Stomach (tissue), 19 donors: ENCODE results near the gene LAMTOR3. TPM values are rescaled to one million over a fixed set of nuclear protein-coding genes. Genes with fewer than 3 reads are reported as not detected.

Experiments
- DNase-seq, 2 donors: peaks; one replicate each; pipeline versions ENCODE4 v3.0.0 to v3.0.0-alpha.2; 2013 to 2019
- H3K27ac ChIP-seq, 5 donors: fragments of 200-600 bp in 4 of 5; sonication (generic) in 4 of 5; one replicate each; pipeline ENCODE4 v1.5.1; 2013 to 2019; ENCODE audit warnings: mild to moderate bottlenecking in 1 of 5, moderate library complexity in 1 of 5
- H3K27me3 ChIP-seq, 3 donors: fragments of 200-600 bp; sonication (generic); one replicate each; pipeline ENCODE4 v1.5.1; 2017 to 2019; ENCODE audit warnings: mixed run types in 1 of 3
- H3K36me3 ChIP-seq, 4 donors: fragments of 200-600 bp; sonication (generic); 1 replicate in 3 of 4; 2 replicates in 1 of 4; pipeline ENCODE4 v1.5.1; 2016 to 2019
- H3K4me1 ChIP-seq, 4 donors: fragments of 200-600 bp; sonication (generic); one replicate each; pipeline ENCODE4 v1.5.1; 2016 to 2019
- H3K4me3 ChIP-seq, 4 donors: fragments of 200-600 bp; sonication (generic) in 3 of 4; one replicate each; pipeline ENCODE4 v1.5.1; 2016 to 2019; ENCODE audit warnings: mild to moderate bottlenecking in 1 of 4
- H3K9me3 ChIP-seq, 4 donors: fragments of 200-600 bp; sonication (generic); one replicate each; pipeline ENCODE4 v1.5.1; 2016 to 2019
- CTCF ChIP-seq, 7 experiments: fragments of 450-650 bp in 4 of 7; fragments of 200-600 bp in 3 of 7; sonication (generic) in 3 of 7; IDR thresholded peaks; one replicate each; pipeline ENCODE4 v1.5.1; 2016 to 2019; ENCODE audit warnings: antibody characterized with exemption in 7 of 7, control low read depth in 2 of 7, mild to moderate bottlenecking in 1 of 7
- EP300 ChIP-seq: sonication (generic); formaldehyde crosslinking; IDR thresholded peaks from one replicate; pipeline ENCODE4 v1.6.1; 2017; ENCODE audit warnings: antibody characterized with exemption
- POLR2A ChIP-seq, 4 donors: fragments of 450-650 bp; IDR thresholded peaks; one replicate each; pipeline ENCODE4 v1.6.1; 2016; ENCODE audit warnings: antibody characterized with exemption in 4 of 4, control low read depth in 2 of 4, mild to moderate bottlenecking in 1 of 4, moderate library complexity in 1 of 4
- POLR2AphosphoS5 ChIP-seq, 3 donors: sonication (generic); formaldehyde crosslinking; IDR thresholded peaks; one replicate each; pipeline ENCODE4 v1.6.1; 2016; ENCODE audit warnings: antibody characterized with exemption in 3 of 3
- WGBS, 5 donors: extraction: QIAGEN DNeasy Blood & Tissue Kit in 3 of 5; methylation state at CpG; one replicate each; pipeline versions ENCODE4 v1.1.5 to v1.1.7; 2013 to 2018; 5-methylcytosine and 5-hydroxymethylcytosine counted together
- intact Hi-C: fragments of 100-400 bp; cut with DNase I; formaldehyde crosslinking; loops from one replicate; pipeline ENCODE4 v1.15.1; 2023; ENCODE audit warnings: low total_unique reads
- long read RNA-seq, 10 donors: transcript quantifications; one replicate each; lab custom pipeline, GENCODE V29; 2026
- polyA plus RNA-seq, 3 donors: library from polyadenylated mRNA; stranded (reverse); fragments of 200-250 nt; gene quantifications; one replicate each; pipeline ENCODE4 v1.2.3, GENCODE V29; 2013
- total RNA-seq, 5 donors: library from RNA; depleted of rRNA; stranded (reverse); fragments of >200 nt; gene quantifications; one replicate each; pipeline versions ENCODE4 v1.1.0 to v1.2.3, GENCODE V29; 2014 to 2016
- donor health status: healthy with polysubstance abuse.
- donor health status: Bipolar disorder and iron deficiency.
- donor health status: healthy.

LAMTOR3 gene
- total RNA-seq (10 to 100 TPM in 3 of 5 donors, 1 to 10 TPM in 2; 1.7 to 48.7 (median 10.7) TPM), polyA plus RNA-seq (10 to 100 TPM; 52.0 to 88.4 (median 60.8) TPM)
- long read RNA-seq, donor 1, full-length matches to known transcripts, result 12 of 12 reads
- long read RNA-seq, donor 1, partial matches to known transcripts, result 0 of 12 reads
- long read RNA-seq, donor 1, other reads (novel, unspliced or antisense), result 0 of 12 reads
- long read RNA-seq, donor 2, full-length matches to known transcripts, result 23 of 23 reads
- long read RNA-seq, donor 2, partial matches to known transcripts, result 0 of 23 reads
- long read RNA-seq, donor 2, other reads (novel, unspliced or antisense), result 0 of 23 reads
- long read RNA-seq, donor 3, full-length matches to known transcripts, result 21 of 21 reads
- long read RNA-seq, donor 3, partial matches to known transcripts, result 0 of 21 reads
- long read RNA-seq, donor 3, other reads (novel, unspliced or antisense), result 0 of 21 reads
- long read RNA-seq, donor 4, full-length matches to known transcripts, result 4 of 4 reads
- long read RNA-seq, donor 4, partial matches to known transcripts, result 0 of 4 reads
- long read RNA-seq, donor 4, other reads (novel, unspliced or antisense), result 0 of 4 reads
- long read RNA-seq, donor 5, full-length matches to known transcripts, result 28 of 28 reads
- long read RNA-seq, donor 5, partial matches to known transcripts, result 0 of 28 reads
- long read RNA-seq, donor 5, other reads (novel, unspliced or antisense), result 0 of 28 reads
- long read RNA-seq, donor 6, full-length matches to known transcripts, result 46 of 46 reads
- long read RNA-seq, donor 6, partial matches to known transcripts, result 0 of 46 reads
- long read RNA-seq, donor 6, other reads (novel, unspliced or antisense), result 0 of 46 reads
- long read RNA-seq, donor 7, full-length matches to known transcripts, result 33 of 42 reads
- long read RNA-seq, donor 7, partial matches to known transcripts, result 9 of 42 reads
- long read RNA-seq, donor 7, other reads (novel, unspliced or antisense), result 0 of 42 reads
- long read RNA-seq, donor 8, full-length matches to known transcripts, result 25 of 25 reads
- long read RNA-seq, donor 8, partial matches to known transcripts, result 0 of 25 reads
- long read RNA-seq, donor 8, other reads (novel, unspliced or antisense), result 0 of 25 reads
- long read RNA-seq, donor 9, full-length matches to known transcripts, result 28 of 28 reads
- long read RNA-seq, donor 9, partial matches to known transcripts, result 0 of 28 reads
- long read RNA-seq, donor 9, other reads (novel, unspliced or antisense), result 0 of 28 reads
- long read RNA-seq, donor 10, full-length matches to known transcripts, result 12 of 12 reads
- long read RNA-seq, donor 10, partial matches to known transcripts, result 0 of 12 reads
- long read RNA-seq, donor 10, other reads (novel, unspliced or antisense), result 0 of 12 reads

GRCh38 chr4:99894161-99894997 lies at the start of gene LAMTOR3:
LAMTOR3 (minus strand) TSS chr4:99894427; CDS start chr4:99893963, 464 bp downstream.
- peaks cover 0 to 10% (median 7%) of the 10 kb centered on the region in 4 donors for H3K36me3 ChIP-seq
- peak within 1 kb of the TSS; percentile 79 to 92 (median 88) for H3K27ac ChIP-seq
- peak within 1 kb of the TSS; percentile 85 to 95 (median 92) for H3K4me3 ChIP-seq
- peaks cover 15 to 53% (median 42%) of the 10 kb centered on the region in 4 donors for H3K4me1 ChIP-seq
- H3K9me3 ChIP-seq, result no peaks in the 10 kb centered on the region
- peak; percentile 91 to 97 for DNase-seq
- TF ChIP-seq CTCF (IDR thresholded peaks at IDR 0.05), result no peak
- no peak for TF ChIP-seq EP300
- no peak for TF ChIP-seq POLR2A (IDR thresholded peaks at IDR 0.05)
- peak; percentile 68 to 88 (median 81) for TF ChIP-seq POLR2AphosphoS5 (IDR thresholded peaks at IDR 0.05)
- H3K27me3 ChIP-seq, result no peaks in the 10 kb centered on the region
- intact Hi-C loops, result loop anchor here (10.0 kb wide), 1 partner anchor 50 kb away; the partner anchor contains the start of gene DNAJB14
- WGBS, 5 donors, result 2 to 14% (median 3%) methylated on average over 6 to 40 of the region's 40 CpGs

- peaks cover 0 to 22% (median 12%) of the 10 kb centered on the region in 4 donors for H3K9me3 ChIP-seq
- H3K27me3 ChIP-seq, result no peaks in the 10 kb centered on the region
- 92 to 95% (median 94%) methylated on average over 3 of the region's 3 CpGs for WGBS, 5 donors
- H3K27ac ChIP-seq, result no peak overlapping the region
- DNase-seq, result no peak
- intact Hi-C loops, result no loop called here
- H3K4me3 ChIP-seq, result no peak overlapping the region
- TF ChIP-seq EP300, result no peak
- TF ChIP-seq POLR2AphosphoS5 (IDR thresholded peaks at IDR 0.05), result no peak
- no peak for TF ChIP-seq CTCF (IDR thresholded peaks at IDR 0.05)
- no peak for TF ChIP-seq POLR2A (IDR thresholded peaks at IDR 0.05)
- H3K36me3 ChIP-seq, result peaks cover 0 to 22% (median 21%) of the 10 kb centered on the region in 4 donors
- H3K4me1 ChIP-seq, result peaks cover 0 to 11% (median 4%) of the 10 kb centered on the region in 4 donors
Observed at GRCh38 chr4:99938243-99938753, 44.1 kb upstream of the LAMTOR3 start.

GRCh38 chr4:99934891-99935290 lies 40.7 kb upstream of the LAMTOR3 start:
- H3K27ac ChIP-seq, result no peak overlapping the region
- H3K4me1 ChIP-seq, result no peaks in the 10 kb centered on the region
- DNase-seq, result no peak
- TF ChIP-seq POLR2AphosphoS5 (IDR thresholded peaks at IDR 0.05), result no peak
- no peak for TF ChIP-seq EP300
- TF ChIP-seq POLR2A (IDR thresholded peaks at IDR 0.05), result no peak
- no peak for TF ChIP-seq CTCF (IDR thresholded peaks at IDR 0.05)
- H3K36me3 ChIP-seq, result peaks cover 0 to 26% (median 23%) of the 10 kb centered on the region in 4 donors
- intact Hi-C loops, result no loop called here
- H3K27me3 ChIP-seq, result no peaks in the 10 kb centered on the region
- no peak overlapping the region for H3K4me3 ChIP-seq
- peaks cover 0 to 22% (median 12%) of the 10 kb centered on the region in 4 donors for H3K9me3 ChIP-seq
